H1 (cell line): ENCODE data around the gene KCNG3. TPM values are rescaled to one million over a fixed set of nuclear protein-coding genes. Genes with fewer than 3 reads are reported as not detected.

Source experiments
- CTCF ChIA-PET: fragments of 300-600 bp; sonication (Branson Sonifier 250); formaldehyde crosslinking; loops from one replicate; lab custom pipeline; 2021; ENCODE audit not compliant: partially characterized antibody; lab: Charles Lee
- POLR2A ChIA-PET: fragments of 300-600 bp; sonication (Branson Sonifier 250); formaldehyde crosslinking; loops from one replicate; lab custom pipeline; 2021; ENCODE audit warnings: inconsistent platforms; ENCODE audit not compliant: partially characterized antibody; lab: Charles Lee
- DNase-seq, 2 experiments: peaks; one replicate each; pipeline versions ENCODE4 v3.0.0 to v3.0.0-alpha.2; 2010 to 2022; ENCODE audit warnings: low spot score in 2 of 2, low read depth in 1 of 2, mixed read lengths in 1 of 2
- FAIRE-seq: peaks from 2 replicates; lab custom pipeline; 2011; peaks lifted over from hg19 to GRCh38; lab: Jason Lieb, UNC
- H2AFZ ChIP-seq: 2 replicates; pipeline ENCODE4 v1.8.1; 2012; ENCODE audit warnings: low read length, inconsistent platforms
- H2AK5ac ChIP-seq: 2 replicates; pipeline ENCODE4 v1.6.1; 2013; ENCODE audit warnings: low read depth, low read length
- H2BK120ac ChIP-seq: replicated peaks from 2 replicates; pipeline ENCODE3; 2013; ENCODE audit warnings: low read depth, low read length, inconsistent platforms
- H2BK12ac ChIP-seq: 2 replicates; pipeline ENCODE4 v1.6.1; 2013; ENCODE audit warnings: low read depth, low read length
- H2BK15ac ChIP-seq: 2 replicates; pipeline ENCODE4 v1.6.1; 2013; ENCODE audit warnings: low read length
- H2BK20ac ChIP-seq: 2 replicates; pipeline ENCODE4 v1.6.1; 2013; ENCODE audit warnings: low read length
- H2BK5ac ChIP-seq: 2 replicates; pipeline ENCODE4 v1.6.1; 2013; ENCODE audit warnings: low read depth, low read length
- H3K14ac ChIP-seq: 2 replicates; pipeline ENCODE4 v1.6.1; 2013; ENCODE audit warnings: inconsistent platforms; ENCODE audit not compliant: insufficient read length
- H3K18ac ChIP-seq: 2 replicates; pipeline ENCODE4 v1.6.1; 2013; ENCODE audit warnings: low read length; ENCODE audit errors: extremely low read depth
- H3K23ac ChIP-seq: 2 replicates; pipeline ENCODE4 v1.6.1; 2013; ENCODE audit warnings: inconsistent platforms; ENCODE audit not compliant: insufficient read length
- H3K23me2 ChIP-seq: 2 replicates; pipeline ENCODE4 v1.6.1; 2013; ENCODE audit warnings: low read depth, low read length
- H3K27ac ChIP-seq: 2 replicates; pipeline ENCODE4 v1.6.1; 2011; ENCODE audit warnings: low read depth, low read length, inconsistent platforms
- H3K27me3 ChIP-seq, 4 experiments: replicated peaks in 1 of 4; 1 replicate in 1 of 4; 2 replicates in 3 of 4; pipeline versions ENCODE4 v1.6.1 to v1.8.1; 2011 to 2013; ENCODE audit warnings: low read length in 3 of 4, mild to moderate bottlenecking in 3 of 4, inconsistent platforms in 2 of 4, mixed read lengths in 2 of 4, moderate library complexity in 1 of 4; ENCODE audit not compliant: control insufficient read depth in 3 of 4, insufficient read depth in 3 of 4; ENCODE audit errors: extremely low read depth in 1 of 4
- H3K36me3 ChIP-seq, 4 experiments: 2 replicates each; pipeline versions ENCODE4 v1.6.1 to v1.8.1; 2011 to 2013; ENCODE audit warnings: mild to moderate bottlenecking in 4 of 4, low read length in 3 of 4, moderate library complexity in 2 of 4, control low read depth in 1 of 4, inconsistent platforms in 1 of 4; ENCODE audit not compliant: insufficient read depth in 4 of 4, control insufficient read depth in 2 of 4
- H3K4ac ChIP-seq: replicated peaks from 2 replicates; pipeline ENCODE3; 2013; ENCODE audit warnings: low read length, low read depth, mixed read lengths, inconsistent platforms; ENCODE audit not compliant: insufficient read length
- H3K4me1 ChIP-seq, 4 experiments: replicated peaks in 1 of 4; 1 replicate in 1 of 4; 2 replicates in 3 of 4; pipeline versions ENCODE4 v1.6.1 to v1.8.1; 2011 to 2013; ENCODE audit warnings: low read length in 3 of 4, inconsistent platforms in 2 of 4, mixed read lengths in 1 of 4; ENCODE audit not compliant: insufficient read depth in 4 of 4, control insufficient read depth in 3 of 4
- H3K4me2 ChIP-seq, 2 experiments: 2 replicates each; pipeline versions ENCODE4 v1.6.1 to v1.8.1; 2011 to 2013; ENCODE audit warnings: low read depth in 2 of 2, low read length in 2 of 2, control low read depth in 1 of 2, inconsistent platforms in 1 of 2, mild to moderate bottlenecking in 1 of 2; ENCODE audit not compliant: insufficient read depth in 1 of 2
- H3K4me3 ChIP-seq, 4 experiments: fragments of 200-600, 300-600 bp in 1 of 4; sonication (generic), shearing (Covaris generic), sonication (Bioruptor Twin) in 1 of 4; 2 replicates each; pipeline versions ENCODE4 v1.5.1 to v1.8.1; 2011 to 2016; ENCODE audit warnings: low read length in 4 of 4, low read depth in 3 of 4, control low read depth in 2 of 4, inconsistent platforms in 2 of 4, mild to moderate bottlenecking in 2 of 4, mixed read lengths in 1 of 4, moderate library complexity in 1 of 4; ENCODE audit not compliant: insufficient read depth in 2 of 4; ENCODE audit errors: extremely low read depth in 1 of 4
- H3K56ac ChIP-seq: replicated peaks from 2 replicates; pipeline ENCODE3; 2013; ENCODE audit warnings: low read depth, mild to moderate bottlenecking, mixed read lengths, low read length, inconsistent platforms; ENCODE audit not compliant: insufficient read length
- H3K79me1 ChIP-seq: 2 replicates; pipeline ENCODE4 v1.6.1; 2013; ENCODE audit warnings: low read depth, low read length, control low read depth
- H3K79me2 ChIP-seq, 2 experiments: 2 replicates each; pipeline versions ENCODE4 v1.6.1 to v1.8.1; 2012 to 2013; ENCODE audit warnings: low read length in 2 of 2, mild to moderate bottlenecking in 2 of 2, inconsistent platforms in 1 of 2; ENCODE audit not compliant: insufficient read depth in 2 of 2, control insufficient read depth in 1 of 2
- H3K9ac ChIP-seq, 4 experiments: replicated peaks in 1 of 4; 1 replicate in 1 of 4; 2 replicates in 3 of 4; pipeline versions ENCODE4 v1.6.1 to v1.8.1; 2011 to 2013; ENCODE audit warnings: low read depth in 3 of 4, low read length in 3 of 4, control low read depth in 2 of 4, mild to moderate bottlenecking in 2 of 4, moderate library complexity in 2 of 4, inconsistent platforms in 1 of 4; ENCODE audit errors: extremely low read depth in 1 of 4
- H3K9me3 ChIP-seq, 2 experiments: 2 replicates each; pipeline versions ENCODE4 v1.6.1 to v1.8.1; 2012 to 2013; ENCODE audit warnings: mild to moderate bottlenecking in 2 of 2, moderate library complexity in 2 of 2, control low read depth in 1 of 2, inconsistent platforms in 1 of 2, low read depth in 1 of 2, low read length in 1 of 2, mixed read lengths in 1 of 2; ENCODE audit not compliant: insufficient read depth in 2 of 2
- H4K20me1 ChIP-seq, 2 experiments: replicated peaks in 1 of 2; 2 replicates each; pipeline versions ENCODE3 to v1.8.1; 2011 to 2013; ENCODE audit warnings: inconsistent platforms in 2 of 2, low read length in 2 of 2, mild to moderate bottlenecking in 1 of 2; ENCODE audit not compliant: insufficient read depth in 2 of 2, control insufficient read depth in 1 of 2
- H4K5ac ChIP-seq: 2 replicates; pipeline ENCODE4 v1.6.1; 2013; ENCODE audit warnings: low read length, low read depth, mixed read lengths, inconsistent platforms; ENCODE audit not compliant: insufficient read length
- H4K8ac ChIP-seq: 2 replicates; pipeline ENCODE4 v1.8.0; 2013; ENCODE audit warnings: mild to moderate bottlenecking, moderate library complexity, low read length, inconsistent platforms; ENCODE audit not compliant: insufficient read depth; ENCODE audit errors: extremely low read depth
- H4K91ac ChIP-seq: replicated peaks from 2 replicates; pipeline ENCODE3; 2013; ENCODE audit warnings: low read length, mixed read lengths, inconsistent platforms; ENCODE audit not compliant: insufficient read length
- BACH1 ChIP-seq: IDR thresholded peaks from 2 replicates; pipeline ENCODE4 v1.6.1; 2012; ENCODE audit warnings: low read length, improper control_type of control experiment
- BRCA1 ChIP-seq: IDR thresholded peaks from 2 replicates; pipeline ENCODE4 v1.6.1; 2012; ENCODE audit warnings: low read depth, low read length, improper control_type of control experiment
- CEBPB ChIP-seq: IDR thresholded peaks from 2 replicates; pipeline ENCODE4 v1.6.1; 2012; ENCODE audit warnings: low read depth, low read length
- CTBP2 ChIP-seq: IDR thresholded peaks from 2 replicates; pipeline ENCODE4 v1.7.0; 2011; ENCODE audit warnings: borderline replicate concordance, mild to moderate bottlenecking, moderate library complexity, mixed read lengths, low read length; ENCODE audit not compliant: insufficient read depth, insufficient read length
- KDM1A ChIP-seq: fragments of 200-600, 300-600 bp; sonication (generic); IDR thresholded peaks from 2 replicates; pipeline ENCODE4 v1.7.1; 2016; ENCODE audit warnings: mild to moderate bottlenecking, low read length, borderline replicate concordance
- POLR2AphosphoS5 ChIP-seq: IDR thresholded peaks from 2 replicates; pipeline ENCODE4 v1.6.1; 2011; ENCODE audit warnings: low read depth, low read length
- RFX5 ChIP-seq: IDR thresholded peaks from 2 replicates; pipeline ENCODE4 v1.6.1; 2011; ENCODE audit warnings: low read depth, low read length, improper control_type of control experiment, borderline replicate concordance
- SRF ChIP-seq: IDR thresholded peaks from 2 replicates; pipeline ENCODE4 v1.6.1; 2011; ENCODE audit warnings: mild to moderate bottlenecking, low read depth, low read length, moderate library complexity
- SUZ12 ChIP-seq: fragments of 200-600 bp; sonication (generic); IDR thresholded peaks from 2 replicates; pipeline ENCODE4 v1.6.1; 2012; ENCODE audit warnings: mild to moderate bottlenecking, inconsistent platforms, low read length, moderate library complexity, mixed read lengths
- TEAD4 ChIP-seq: IDR thresholded peaks from 2 replicates; pipeline ENCODE4 v1.6.1; 2012; ENCODE audit warnings: low read depth, low read length, inconsistent platforms, mixed read lengths
- ZNF274 ChIP-seq: IDR thresholded peaks from 2 replicates; pipeline ENCODE4 v1.7.0; 2012; ENCODE audit warnings: low read length, borderline replicate concordance; ENCODE audit errors: extremely low read depth
- WGBS, 2 experiments: shearing (Covaris generic) in 1 of 2; methylation state at CpG; one replicate each; pipeline versions ENCODE4 v1.1.6 to v1.1.7; 2013 to 2015; ENCODE audit warnings: low lambda C conversion rate in 2 of 2, mixed read lengths in 2 of 2, inconsistent platforms in 1 of 2, low coverage in 1 of 2, missing lambda C conversion rate in 1 of 2; ENCODE audit not compliant: insufficient replicate concordance in 2 of 2, insufficient coverage in 1 of 2, insufficient read length in 1 of 2; ENCODE audit errors: extremely low coverage in 1 of 2, missing lambda C conversion rate in 1 of 2; 5-methylcytosine and 5-hydroxymethylcytosine counted together
- polyA plus RNA-seq, 7 experiments: library from polyadenylated mRNA; depleted of rRNA in 3 of 7; stranded (reverse) in 5 of 7; unstranded in 2 of 7; fragments of >200 nt in 5 of 7; fragments of 200-250 nt in 2 of 7; gene quantifications; 1 replicate in 5 of 7; 2 replicates in 1 of 7; 4 replicates in 1 of 7; pipeline versions ENCODE4 v1.2.1 to v1.2.3, GENCODE V29; 2011 to 2013; ENCODE audit warnings: missing spikeins in 2 of 7, mixed read lengths in 2 of 7
- total RNA-seq: library from RNA; stranded (reverse); fragmentation: NEBNext Ultra II Directional; extraction: Animal tissue kit (Norgen Biotek cat#: 25700); gene quantifications from 2 replicates; pipeline ENCODE4 v1.2.1, GENCODE V29; 2021

The KCNG3 gene
- total and polyA plus RNA-seq, 2 of the 8 experiments (the other 6 are each of a cell fraction or from before 2014, with no cell fraction given): 8.1 to 21.3 TPM

DNA sequence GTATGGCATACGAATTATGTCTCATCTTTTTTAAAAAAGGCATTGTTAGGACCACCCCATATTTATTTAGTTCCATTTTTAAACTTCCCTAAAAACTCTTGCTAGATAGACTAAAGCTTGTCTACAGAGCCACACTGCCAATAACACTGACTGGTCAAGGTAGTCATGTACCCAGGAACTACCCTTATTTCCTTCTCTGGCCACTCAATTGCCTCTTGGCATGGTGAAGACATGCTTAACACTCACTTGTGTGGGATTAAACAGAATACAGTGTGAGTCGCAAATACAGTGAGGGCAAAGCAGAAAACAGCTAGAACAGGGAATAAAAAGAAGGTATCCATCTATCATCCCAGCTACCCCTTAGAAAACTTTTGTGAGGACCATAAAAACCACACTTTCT is 57.4 kb downstream of the KCNG3 start:
- H3K27me3 ChIP-seq: no peaks in the 10 kb centered on the region
- TF ChIP-seq KDM1A: no peak
- no peak for TF ChIP-seq SUZ12
- TF ChIP-seq CEBPB: no peak
- no peak for TF ChIP-seq CTBP2
- no peak for TF ChIP-seq POLR2AphosphoS5
- no peak for TF ChIP-seq SRF
- no peak for TF ChIP-seq BRCA1
- TF ChIP-seq TEAD4: no peak
- TF ChIP-seq RFX5: no peak
- TF ChIP-seq ZNF274: no peak
- no peak for TF ChIP-seq BACH1

More for the DNA sequence above, 57.4 kb downstream of the KCNG3 start:
- Histone ChIP-seq H3K9ac (no peak overlapping the region), H2AFZ (no peak overlapping the region), H3K79me1 (peaks cover 2% of the 10 kb centered on the region; the same call in 1 of the 2 replicates), H3K4me1 (no peaks in the 10 kb centered on the region), H4K5ac (no peak overlapping the region), H3K27ac (no peak overlapping the region), H3K23ac (no peak overlapping the region), H2BK20ac (no peak overlapping the region), H2BK15ac (no peak overlapping the region), H3K4ac (no peak overlapping the region), H4K8ac (no peak overlapping the region), H4K91ac (no peak overlapping the region), H3K56ac (no peak overlapping the region), H3K4me2 (no peak overlapping the region), H4K20me1 (peaks cover 1 to 6% of the 10 kb centered on the region in 2 experiments), H3K23me2 (no peaks in the 10 kb centered on the region), H3K4me3 (no peak overlapping the region), H3K14ac (no peak overlapping the region), H3K18ac (no peak overlapping the region), H2BK5ac (no peak overlapping the region), H2BK120ac (no peak overlapping the region), H3K36me3 (peaks cover 0 to 15% (median under 1%) of the 10 kb centered on the region in 4 experiments; a peak in 2 of 8 replicates), H2BK12ac (no peak overlapping the region), H3K9me3 (no peaks in the 10 kb centered on the region), H2AK5ac (no peak overlapping the region), H3K79me2 (peaks cover 2 to 65% of the 10 kb centered on the region in 2 experiments; a peak in 3 of 4 replicates)
- ChIA-PET CTCF (no interaction called here), POLR2A (interaction anchor here (0.6 kb wide), 2 partner anchors 31 to 105 kb away, joined by 3 read pairs; no protein-coding TSS in a partner anchor)
- no peak for DNase-seq
- FAIRE-seq: no peak
- 86% methylated on average over 2 of the region's 2 CpGs; no CpG with 5 or more reads in 1 of the 2 experiments for WGBS, 2 experiments
